Neutrophil (primary cell): ENCODE data around the gene PIGV.

ENCODE experiments used
- H3K27ac ChIP-seq: fragments of 200-600 bp; sonication (generic); 2 replicates; pipeline ENCODE4 v1.5.1; 2016; ENCODE audit warnings: mild to moderate bottlenecking, moderate library complexity
- H3K27me3 ChIP-seq: fragments of 200-600 bp; sonication (generic); 2 replicates; pipeline ENCODE4 v1.6.0; 2016; ENCODE audit warnings: mild to moderate bottlenecking
- H3K36me3 ChIP-seq: fragments of 200-600 bp; sonication (generic); 2 replicates; pipeline ENCODE4 v1.5.1; 2017
- H3K4me1 ChIP-seq, 2 experiments: fragments of 200-600 bp in 1 of 2; sonication (generic) in 1 of 2; 1 replicate in 1 of 2; 2 replicates in 1 of 2; pipeline versions ENCODE4 v1.5.1 to v1.6.1; 2013 to 2016; ENCODE audit warnings: low read depth in 1 of 2, low read length in 1 of 2, mild to moderate bottlenecking in 1 of 2, moderate library complexity in 1 of 2; ENCODE audit not compliant: control insufficient read depth in 1 of 2, insufficient read depth in 1 of 2
- H3K4me3 ChIP-seq, 2 experiments: fragments of 200-600 bp in 1 of 2; sonication (generic) in 1 of 2; 1 replicate in 1 of 2; 2 replicates in 1 of 2; pipeline ENCODE4 v1.5.1; 2013 to 2016; ENCODE audit warnings: low read depth in 1 of 2, low read length in 1 of 2, mild to moderate bottlenecking in 1 of 2, moderate library complexity in 1 of 2
- H3K9me3 ChIP-seq: fragments of 200-600 bp; sonication (generic); 2 replicates; pipeline ENCODE4 v1.5.1; 2016
- TF ChIP-seq, protein P1 (sequence below): fragments of 200-600 bp; sonication (generic); IDR thresholded peaks from 2 replicates; pipeline ENCODE4 v1.5.1; 2016; ENCODE audit warnings: antibody characterized with exemption

The PIGV gene

DNA sequence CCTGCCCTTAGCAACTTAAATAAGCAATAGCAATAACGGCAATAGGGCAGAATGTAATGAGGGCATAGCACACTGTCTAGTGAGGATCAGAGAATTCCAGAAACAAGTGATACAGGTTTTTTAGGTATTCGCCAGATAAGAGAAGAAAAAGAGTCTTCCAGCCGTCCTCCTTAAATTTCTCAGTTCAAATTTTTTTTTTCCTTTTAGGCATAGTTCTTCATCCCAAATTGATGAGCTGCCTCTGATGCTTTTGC, 1.8 kb downstream of the PIGV start:
- peaks cover 18% of the 10 kb centered on the region for H3K36me3 ChIP-seq
- TF ChIP-seq, protein P1, sequence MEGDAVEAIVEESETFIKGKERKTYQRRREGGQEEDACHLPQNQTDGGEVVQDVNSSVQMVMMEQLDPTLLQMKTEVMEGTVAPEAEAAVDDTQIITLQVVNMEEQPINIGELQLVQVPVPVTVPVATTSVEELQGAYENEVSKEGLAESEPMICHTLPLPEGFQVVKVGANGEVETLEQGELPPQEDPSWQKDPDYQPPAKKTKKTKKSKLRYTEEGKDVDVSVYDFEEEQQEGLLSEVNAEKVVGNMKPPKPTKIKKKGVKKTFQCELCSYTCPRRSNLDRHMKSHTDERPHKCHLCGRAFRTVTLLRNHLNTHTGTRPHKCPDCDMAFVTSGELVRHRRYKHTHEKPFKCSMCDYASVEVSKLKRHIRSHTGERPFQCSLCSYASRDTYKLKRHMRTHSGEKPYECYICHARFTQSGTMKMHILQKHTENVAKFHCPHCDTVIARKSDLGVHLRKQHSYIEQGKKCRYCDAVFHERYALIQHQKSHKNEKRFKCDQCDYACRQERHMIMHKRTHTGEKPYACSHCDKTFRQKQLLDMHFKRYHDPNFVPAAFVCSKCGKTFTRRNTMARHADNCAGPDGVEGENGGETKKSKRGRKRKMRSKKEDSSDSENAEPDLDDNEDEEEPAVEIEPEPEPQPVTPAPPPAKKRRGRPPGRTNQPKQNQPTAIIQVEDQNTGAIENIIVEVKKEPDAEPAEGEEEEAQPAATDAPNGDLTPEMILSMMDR = no peak
- no peaks in the 10 kb centered on the region for H3K9me3 ChIP-seq
- no peaks in the 10 kb centered on the region for H3K27me3 ChIP-seq
- H3K4me1 ChIP-seq = peaks cover 35 to 50% of the 10 kb centered on the region in 2 experiments
- H3K27ac ChIP-seq = peak overlapping the region; percentile 99
- no peak overlapping the region for H3K4me3 ChIP-seq

DNA sequence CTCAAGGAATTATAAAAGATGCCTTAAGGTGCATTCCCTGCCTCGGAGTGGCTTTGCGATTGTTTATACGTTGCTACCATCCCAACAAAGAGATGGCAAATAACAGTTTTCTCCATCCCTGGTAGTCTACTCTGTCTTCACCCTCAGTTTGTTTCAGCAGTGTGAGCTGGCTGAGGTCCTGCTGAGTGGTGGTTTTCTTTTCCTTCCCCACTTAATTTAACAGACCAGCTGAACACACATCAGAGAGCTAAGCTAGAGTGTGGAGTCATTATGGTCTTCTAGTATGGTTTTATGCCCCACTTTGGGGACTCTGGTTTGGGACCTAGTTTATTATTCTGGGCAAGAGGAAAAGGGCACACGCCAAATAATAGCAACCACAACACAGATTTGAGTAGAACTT, 2.2 kb downstream of the PIGV start:
- TF ChIP-seq, protein P1 = no peak
- H3K27me3 ChIP-seq = no peaks in the 10 kb centered on the region
- H3K36me3 ChIP-seq = peaks cover 22% of the 10 kb centered on the region
- no peak overlapping the region for H3K27ac ChIP-seq
- H3K4me1 ChIP-seq = peaks cover 31 to 46% of the 10 kb centered on the region in 2 experiments
- no peaks in the 10 kb centered on the region for H3K9me3 ChIP-seq
- no peak overlapping the region for H3K4me3 ChIP-seq

DNA sequence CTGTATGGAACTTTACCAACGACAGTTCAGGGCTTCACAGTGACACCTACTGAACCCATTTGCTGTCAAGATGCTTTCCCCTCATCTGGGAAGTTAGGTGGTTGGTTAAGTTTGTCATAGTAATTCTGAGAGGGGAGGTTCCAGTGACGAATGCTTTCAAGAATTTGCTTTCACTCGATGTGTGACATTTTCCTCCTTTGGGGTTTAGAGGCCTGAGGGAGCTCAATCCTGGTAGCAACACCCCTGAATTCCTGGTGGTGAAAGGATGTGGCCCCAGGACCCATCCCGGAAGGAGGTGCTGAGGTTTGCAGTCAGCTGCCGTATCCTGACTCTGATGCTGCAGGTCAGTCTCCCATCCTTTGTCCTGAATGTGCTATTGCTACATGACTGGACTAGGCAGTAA, 2.8 kb downstream of the PIGV start:
- H3K27me3 ChIP-seq = no peaks in the 10 kb centered on the region
- no peak overlapping the region for H3K4me3 ChIP-seq
- no peak overlapping the region for H3K27ac ChIP-seq
- H3K9me3 ChIP-seq = no peaks in the 10 kb centered on the region
- H3K4me1 ChIP-seq = peaks cover 24 to 40% of the 10 kb centered on the region in 2 experiments
- H3K36me3 ChIP-seq = peaks cover 27% of the 10 kb centered on the region
- TF ChIP-seq, protein P1 = no peak

DNA sequence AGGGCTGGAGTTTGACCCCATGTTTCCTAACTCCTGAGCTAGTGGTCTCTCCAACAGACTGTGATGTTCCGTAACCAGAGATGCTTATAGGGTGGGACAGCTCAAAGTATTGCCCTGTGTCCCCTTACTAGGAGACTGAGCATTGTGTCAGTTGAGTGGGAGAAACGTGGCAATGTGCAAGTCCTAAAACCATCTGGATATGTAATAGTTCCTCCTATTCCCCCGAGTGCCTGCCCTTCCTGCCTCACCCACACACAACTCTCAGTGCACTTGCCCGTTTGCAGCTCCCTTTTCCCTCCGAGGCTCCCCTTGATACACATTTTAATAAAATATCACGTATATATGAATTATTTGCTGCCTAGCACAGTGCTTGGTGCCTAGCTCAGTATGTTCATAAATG, 3.4 kb downstream of the PIGV start:
- Histone ChIP-seq H3K9me3 (no peaks in the 10 kb centered on the region), H3K27me3 (no peaks in the 10 kb centered on the region), H3K27ac (no peak overlapping the region), H3K4me3 (no peak overlapping the region), H3K36me3 (peaks cover 27% of the 10 kb centered on the region), H3K4me1 (peaks cover 19 to 34% of the 10 kb centered on the region in 2 experiments)
- TF ChIP-seq, protein P1 = no peak

GRCh38 chr1:26791626-26792025, 3.9 kb downstream of the PIGV start:
- H3K4me3 ChIP-seq = no peak overlapping the region
- H3K9me3 ChIP-seq = no peaks in the 10 kb centered on the region
- no peaks in the 10 kb centered on the region for H3K27me3 ChIP-seq
- peaks cover 14 to 29% of the 10 kb centered on the region in 2 experiments for H3K4me1 ChIP-seq
- H3K36me3 ChIP-seq = peaks cover 32% of the 10 kb centered on the region
- H3K27ac ChIP-seq = no peak overlapping the region
- TF ChIP-seq, protein P1 = no peak

GRCh38 chr1:26792924-26793323, 5.2 kb downstream of the PIGV start:
- peaks cover 39% of the 10 kb centered on the region for H3K36me3 ChIP-seq
- no peak overlapping the region for H3K4me3 ChIP-seq
- no peaks in the 10 kb centered on the region for H3K9me3 ChIP-seq
- peaks cover 7 to 23% of the 10 kb centered on the region in 2 experiments for H3K4me1 ChIP-seq
- TF ChIP-seq, protein P1 = no peak
- H3K27ac ChIP-seq = no peak overlapping the region
- H3K27me3 ChIP-seq = no peaks in the 10 kb centered on the region
